Keratinocyte (primary cell): ENCODE results near the gene SKIC8. TPM values are rescaled to one million over a fixed set of nuclear protein-coding genes. Genes with fewer than 3 reads are reported as not detected.

ENCODE experiments used
- DNase-seq: peaks from one replicate; pipeline ENCODE4 v3.0.0-alpha.2; 2011; ENCODE audit warnings: low read depth, missing footprints, low spot score
- FAIRE-seq: peaks from 2 replicates; lab custom pipeline; 2011; peaks lifted over from hg19 to GRCh38; lab: Jason Lieb, UNC
- H2AFZ ChIP-seq: 2 replicates; pipeline ENCODE4 v1.6.0; 2012; ENCODE audit warnings: low read length, control low read depth, inconsistent platforms; ENCODE audit not compliant: control insufficient read depth
- H3K27ac ChIP-seq: 2 replicates; pipeline ENCODE4 v1.5.1; 2011; ENCODE audit warnings: low read length; ENCODE audit not compliant: control insufficient read depth, insufficient read depth
- H3K27me3 ChIP-seq: 3 replicates; pipeline ENCODE4 v1.6.0; 2011; ENCODE audit warnings: low read length; ENCODE audit not compliant: control insufficient read depth, insufficient read depth; ENCODE audit errors: extremely low read depth
- H3K36me3 ChIP-seq, 2 experiments: 2 replicates in 1 of 2; 3 replicates in 1 of 2; pipeline ENCODE4 v1.5.1; 2011; ENCODE audit warnings: low read length in 2 of 2, mild to moderate bottlenecking in 1 of 2; ENCODE audit not compliant: control insufficient read depth in 2 of 2, insufficient read depth in 2 of 2; ENCODE audit errors: extremely low read depth in 1 of 2
- H3K4me1 ChIP-seq: 3 replicates; pipeline ENCODE4 v1.5.1; 2011; ENCODE audit warnings: low read length; ENCODE audit not compliant: control insufficient read depth, insufficient read depth; ENCODE audit errors: extremely low read depth
- H3K4me2 ChIP-seq: 3 replicates; pipeline ENCODE4 v1.6.0; 2011; ENCODE audit warnings: low read depth, low read length; ENCODE audit not compliant: control insufficient read depth, insufficient read depth; ENCODE audit errors: extremely low read depth
- H3K4me3 ChIP-seq, 3 experiments: fragments of 200-600 bp in 1 of 3; sonication (generic) in 1 of 3; 2 replicates in 2 of 3; 3 replicates in 1 of 3; pipeline ENCODE4 v1.5.1; 2011 to 2016; ENCODE audit warnings: low read length in 3 of 3, mild to moderate bottlenecking in 3 of 3, control low read depth in 2 of 3, inconsistent platforms in 1 of 3, low read depth in 1 of 3, mixed read lengths in 1 of 3, mixed run types in 1 of 3, moderate library complexity in 1 of 3; ENCODE audit not compliant: control insufficient read depth in 2 of 3, insufficient read depth in 2 of 3; ENCODE audit errors: extremely low read depth in 1 of 3
- H3K79me2 ChIP-seq: 2 replicates; pipeline ENCODE4 v1.6.0; 2012; ENCODE audit warnings: low read length; ENCODE audit not compliant: control insufficient read depth, insufficient read depth
- H3K9ac ChIP-seq: 3 replicates; pipeline ENCODE4 v1.6.0; 2011; ENCODE audit warnings: low read length; ENCODE audit not compliant: control insufficient read depth, insufficient read depth; ENCODE audit errors: extremely low read depth
- H3K9me1 ChIP-seq: 3 replicates; pipeline ENCODE4 v1.6.0; 2011; ENCODE audit warnings: low read length; ENCODE audit not compliant: control insufficient read depth, insufficient read depth; ENCODE audit errors: extremely low read depth
- H3K9me3 ChIP-seq: 2 replicates; pipeline ENCODE4 v1.5.1; 2012; ENCODE audit warnings: low read depth, low read length; ENCODE audit not compliant: control insufficient read depth
- H4K20me1 ChIP-seq: 3 replicates; pipeline ENCODE4 v1.6.0; 2011; ENCODE audit warnings: low read length; ENCODE audit not compliant: control insufficient read depth, insufficient read depth; ENCODE audit errors: extremely low read depth
- CTCF ChIP-seq, 3 experiments: IDR thresholded peaks in 1 of 3; conservative IDR thresholded peaks in 1 of 3; optimal IDR thresholded peaks in 1 of 3; 2 replicates in 2 of 3; 3 replicates in 1 of 3; pipeline versions ENCODE3 to v1.5.1; 2011; ENCODE audit warnings: low read length in 3 of 3, mild to moderate bottlenecking in 3 of 3, moderate library complexity in 2 of 3, control low read depth in 1 of 3, inconsistent platforms in 1 of 3; ENCODE audit not compliant: insufficient read depth in 2 of 3; ENCODE audit errors: extremely low read depth in 1 of 3
- EZH2 ChIP-seq: IDR thresholded peaks from one replicate; pipeline ENCODE4 v1.6.1; 2012; ENCODE audit warnings: inconsistent platforms, mild to moderate bottlenecking, low read length, moderate library complexity
- dilution Hi-C: fragments of 300-500 bp; cut with MboI; formaldehyde crosslinking; loops from one replicate; pipeline ENCODE4 v1.7.0; 2020; ENCODE audit warnings: low sequenced_read_pairs; ENCODE audit not compliant: extremely low pct_ligation_motif_present
- polyA plus RNA-seq, 5 experiments: library from polyadenylated mRNA; depleted of rRNA in 3 of 5; stranded (reverse) in 3 of 5; stranded (forward) in 1 of 5; unstranded in 1 of 5; fragments of >200 nt; gene quantifications; 1 replicate in 1 of 5; 2 replicates in 3 of 5; 3 replicates in 1 of 5; pipeline versions ENCODE4 v1.2.1 to v1.2.3, GENCODE V29; 2011 to 2012; ENCODE audit warnings: missing spikeins in 2 of 5, low read depth in 1 of 5, low replicate concordance in 1 of 5

Gene SKIC8
- polyA plus RNA-seq, 1 donor (not counting 4 experiments of a cell fraction or from before 2014, with no cell fraction given) = 101 TPM

GRCh38 chr15:78272776-78273175 is 26.6 kb downstream of the SKIC8 start:
- Histone ChIP-seq H3K4me2 (no peak overlapping the region), H3K27me3 (no peaks in the 10 kb centered on the region), H3K4me3 (no peak overlapping the region), H3K9me3 (no peaks in the 10 kb centered on the region), H4K20me1 (no peaks in the 10 kb centered on the region), H3K9ac (no peak overlapping the region), H3K4me1 (no peaks in the 10 kb centered on the region), H3K9me1 (no peaks in the 10 kb centered on the region), H3K27ac (no peak overlapping the region), H2AFZ (no peak overlapping the region), H3K36me3 (peaks cover 0 to 1% of the 10 kb centered on the region in 2 experiments), H3K79me2 (no peaks in the 10 kb centered on the region)
- DNase-seq (no peak), FAIRE-seq (no peak)
- dilution Hi-C loops = no loop called here
- TF ChIP-seq EZH2 = no peak
- no peak for TF ChIP-seq CTCF (optimal IDR thresholded peaks at IDR 0.05 in 1 of 3, IDR thresholded peaks at IDR 0.05 in 1 of 3, conservative IDR thresholded peaks at IDR 0.05 in 1 of 3; ENCODE audit: extremely low read depth in 1 of 3, insufficient read depth in 2 of 3, low read length in 3 of 3)

- dilution Hi-C loops = no loop called here
- no peak for DNase-seq
- TF ChIP-seq CTCF (optimal IDR thresholded peaks at IDR 0.05 in 1 of 3, IDR thresholded peaks at IDR 0.05 in 1 of 3, conservative IDR thresholded peaks at IDR 0.05 in 1 of 3; ENCODE audit: extremely low read depth in 1 of 3, insufficient read depth in 2 of 3, low read length in 3 of 3) (no peak), EZH2 (no peak)
Observed at GRCh38 chr15:78272316-78272715, 27.1 kb downstream of the SKIC8 start.

More at GRCh38 chr15:78272316-78272715, 27.1 kb downstream of the SKIC8 start:
- no peak overlapping the region for H3K4me2 ChIP-seq
- no peak overlapping the region for H3K9ac ChIP-seq
- no peaks in the 10 kb centered on the region for H3K79me2 ChIP-seq
- no peaks in the 10 kb centered on the region for H3K27me3 ChIP-seq
- H2AFZ ChIP-seq = no peak overlapping the region
- no peak overlapping the region for H3K27ac ChIP-seq
- no peak overlapping the region for H3K4me3 ChIP-seq
- no peaks in the 10 kb centered on the region for H3K9me3 ChIP-seq
- FAIRE-seq = no peak
- no peaks in the 10 kb centered on the region for H4K20me1 ChIP-seq
- H3K4me1 ChIP-seq = no peaks in the 10 kb centered on the region
- H3K9me1 ChIP-seq = no peaks in the 10 kb centered on the region
- peaks cover 0 to 1% of the 10 kb centered on the region in 2 experiments for H3K36me3 ChIP-seq
